Fibroblast of gingiva (primary cell): ENCODE results near the gene BLCAP.

Experiments used
- DNase-seq: peaks from one replicate; pipeline ENCODE4 v3.0.0-alpha.2; 2011; ENCODE audit warnings: low read depth

BLCAP gene

DNA sequence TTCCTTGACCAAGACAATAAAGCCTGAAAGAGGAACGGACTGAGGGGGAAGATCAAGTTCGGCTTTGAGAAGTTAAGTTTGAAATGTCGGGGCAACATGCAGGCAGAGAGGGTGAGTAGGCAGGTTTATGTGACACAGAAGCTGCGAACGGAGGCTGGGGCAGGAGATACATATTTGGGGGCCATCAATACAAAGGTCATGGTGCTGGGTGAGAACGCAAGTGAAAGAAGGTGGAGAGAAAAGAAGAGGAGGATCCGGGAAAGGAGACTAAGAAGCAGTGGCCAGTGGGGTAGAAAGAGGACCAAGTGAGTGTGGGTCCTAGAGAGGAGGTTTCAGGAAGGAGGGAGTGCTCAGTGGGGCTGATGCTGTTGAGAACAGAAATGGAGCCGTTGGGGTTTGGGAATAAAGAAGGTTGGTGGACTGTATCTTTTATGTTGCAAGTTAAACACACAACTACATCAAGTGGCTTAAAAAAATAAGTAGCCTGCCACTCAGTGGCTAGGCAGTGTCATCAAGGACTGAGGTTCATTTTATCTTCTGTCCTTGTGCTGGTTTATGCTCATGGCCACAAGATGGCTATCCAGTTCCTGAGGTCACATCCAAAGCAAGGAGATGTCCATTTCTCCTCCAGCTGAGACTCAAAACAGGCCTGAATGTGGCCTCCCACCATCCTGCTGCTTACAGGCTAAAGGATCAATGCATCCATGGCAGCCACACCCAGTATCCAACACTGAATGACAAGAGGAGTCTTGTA, 1.7 kb upstream of the BLCAP start:
- DNase-seq, result no peak

DNA sequence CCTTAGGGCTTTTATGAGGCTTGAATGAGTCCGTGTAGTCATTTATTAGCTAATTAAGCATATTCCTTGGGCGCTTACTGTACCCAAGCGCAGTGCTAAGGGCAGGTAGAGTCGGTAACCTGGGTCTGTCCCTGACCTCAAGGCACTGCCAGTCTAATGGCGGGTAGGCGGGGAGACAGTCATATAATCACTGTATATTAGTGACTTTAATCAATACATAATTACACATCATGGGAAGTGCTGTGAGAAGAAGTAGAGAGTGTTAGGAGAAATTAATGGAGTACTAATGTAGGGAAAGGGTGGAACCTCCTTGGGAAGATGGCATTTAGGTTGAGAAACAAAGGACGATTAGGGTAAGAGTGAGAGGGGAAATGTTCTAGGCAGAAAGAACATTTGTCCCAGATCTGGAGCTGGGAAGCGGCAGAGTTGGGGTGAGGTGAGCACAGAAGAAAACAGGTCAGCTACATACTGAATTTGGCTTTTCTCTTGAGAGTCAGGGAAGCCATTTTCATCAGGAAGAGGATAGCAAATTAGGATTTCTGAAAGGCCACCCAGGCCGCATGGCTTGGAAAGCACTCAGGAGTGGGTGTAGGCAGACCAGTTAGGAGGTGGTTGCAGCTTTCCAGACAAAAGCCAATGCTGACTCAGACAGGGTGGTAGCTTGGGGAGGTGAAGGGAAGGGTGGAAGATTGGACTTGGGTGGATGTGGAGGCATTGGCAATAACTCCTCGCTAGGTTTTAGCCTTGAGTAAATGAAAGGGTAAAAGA, 954 bp upstream of the BLCAP start:
- DNase-seq, result no peak

DNA sequence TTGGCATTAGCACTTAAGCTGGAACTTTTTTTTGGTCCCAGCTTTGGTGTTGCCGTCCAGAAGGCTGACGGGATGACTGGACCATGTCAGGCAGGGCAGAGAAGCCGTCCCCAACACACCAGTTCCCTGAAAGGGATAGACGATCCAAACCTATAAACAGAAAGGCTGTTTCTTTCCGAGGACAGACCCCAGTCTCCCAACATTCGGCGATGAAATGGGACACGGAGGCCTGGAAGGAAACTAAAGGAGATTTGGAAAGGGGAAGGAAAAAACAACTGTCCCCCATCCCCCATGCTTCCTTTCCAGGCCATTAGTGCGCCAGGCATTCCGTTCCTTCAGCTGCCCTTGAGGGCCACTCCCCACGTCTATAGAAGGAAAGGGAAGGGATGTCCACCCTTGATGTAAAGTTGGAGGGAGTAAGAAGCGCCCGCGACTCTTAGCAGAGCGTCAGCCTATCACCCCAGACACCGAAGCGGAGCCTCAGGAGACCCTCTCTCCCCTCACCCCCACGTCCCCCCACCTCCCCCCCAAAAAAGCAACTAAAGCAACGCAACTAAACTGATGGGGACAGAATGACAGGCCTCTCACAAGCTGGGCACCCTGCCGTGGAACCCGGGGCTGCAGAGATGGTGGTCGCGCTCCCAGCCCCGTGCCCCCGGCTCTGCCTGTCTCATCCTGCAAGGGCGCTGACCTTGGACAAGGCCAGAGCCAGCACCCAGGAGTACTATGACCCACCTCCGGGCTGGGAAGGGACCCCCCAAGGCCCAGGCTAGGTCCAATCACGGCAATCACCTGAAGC, 638 bp downstream of the BLCAP start:
- DNase-seq, result peak; percentile 23

DNA sequence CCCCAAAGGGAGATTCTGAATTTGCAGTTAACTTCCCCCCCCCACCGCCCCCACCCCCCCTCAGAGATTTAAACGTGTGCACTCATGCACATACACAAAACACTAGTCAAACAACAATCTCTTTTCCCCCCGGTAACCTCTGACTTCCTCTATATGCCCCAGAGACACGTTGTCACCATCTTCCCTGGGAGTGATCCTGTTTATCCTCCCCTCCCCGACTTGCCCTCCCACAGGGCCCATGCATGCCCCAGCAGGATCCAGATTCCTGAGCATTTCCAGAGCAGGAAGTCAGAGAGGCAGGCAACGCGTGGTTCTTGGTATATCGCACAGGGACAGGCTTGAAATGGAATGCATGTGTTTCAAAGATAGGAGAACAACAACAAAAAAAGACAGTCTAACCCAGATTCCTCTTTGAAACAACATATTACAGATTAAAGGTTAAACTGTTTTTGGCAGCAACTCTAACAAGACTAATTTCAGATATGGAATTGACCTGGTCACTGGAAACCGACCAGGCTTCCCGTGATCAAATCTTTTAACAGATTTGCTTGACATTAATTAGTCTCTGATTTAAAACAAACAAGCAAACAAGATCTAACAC, 1.3 kb downstream of the BLCAP start:
- DNase-seq, result peak; percentile 58

DNA sequence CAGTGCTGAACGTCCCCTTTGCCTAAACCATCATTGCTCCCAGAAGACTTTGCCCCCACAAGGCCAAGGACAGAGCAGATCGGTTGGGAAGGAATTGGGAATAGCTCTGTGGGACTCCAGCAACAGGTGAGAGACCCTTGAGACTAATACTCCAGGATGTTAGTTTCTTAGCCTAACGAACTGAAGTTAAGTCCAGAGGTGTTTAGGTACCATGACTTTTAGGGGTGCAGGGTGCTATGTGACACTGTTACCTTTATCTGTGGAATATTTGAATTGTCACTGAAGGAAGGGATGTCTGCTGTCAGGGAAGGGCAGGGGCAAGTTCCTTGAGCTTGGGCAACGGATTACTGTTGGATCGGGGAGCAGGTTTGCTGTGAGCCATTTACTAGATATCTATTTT, 1.9 kb downstream of the BLCAP start:
- no peak for DNase-seq

DNA sequence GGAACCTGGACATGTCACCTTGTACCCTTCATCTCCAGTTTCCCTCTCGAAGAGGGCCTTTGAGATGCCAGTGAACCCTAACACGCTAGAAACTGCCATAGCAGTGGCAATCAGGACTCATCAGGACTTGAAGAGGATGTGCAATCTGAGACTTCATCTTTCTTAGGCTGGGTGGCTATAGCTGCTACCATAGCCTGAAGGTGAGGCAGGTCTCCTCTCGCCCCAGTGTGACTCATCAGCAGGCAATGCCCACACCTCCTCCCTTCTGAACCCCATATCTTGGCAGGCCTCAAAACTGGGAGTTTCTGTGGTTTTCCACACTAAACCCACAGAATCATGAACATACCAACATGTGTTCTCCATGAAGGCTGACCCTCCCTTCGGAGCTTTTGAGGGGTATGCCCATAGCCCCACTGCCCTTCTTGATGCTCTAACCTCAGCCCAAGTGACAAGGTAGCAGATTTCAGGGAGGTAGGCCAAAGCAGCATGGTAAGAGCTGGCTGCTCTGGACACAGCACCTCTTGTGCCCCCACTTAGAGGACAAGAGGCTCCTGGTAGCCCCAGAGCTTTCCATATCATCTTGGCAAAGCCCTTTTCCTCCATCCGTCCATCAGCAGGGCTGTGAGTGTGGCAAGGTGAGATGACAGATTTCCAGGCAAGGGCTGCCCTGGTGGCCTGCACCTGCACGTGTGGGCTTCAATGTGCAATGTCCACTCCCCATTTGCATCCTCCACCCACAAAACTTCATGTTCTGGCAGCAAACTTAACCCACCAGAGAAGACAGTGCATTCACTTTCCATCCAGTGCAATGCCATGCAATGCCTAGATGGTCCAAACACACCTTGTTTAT, 2.6 kb downstream of the BLCAP start:
- no peak for DNase-seq

DNA sequence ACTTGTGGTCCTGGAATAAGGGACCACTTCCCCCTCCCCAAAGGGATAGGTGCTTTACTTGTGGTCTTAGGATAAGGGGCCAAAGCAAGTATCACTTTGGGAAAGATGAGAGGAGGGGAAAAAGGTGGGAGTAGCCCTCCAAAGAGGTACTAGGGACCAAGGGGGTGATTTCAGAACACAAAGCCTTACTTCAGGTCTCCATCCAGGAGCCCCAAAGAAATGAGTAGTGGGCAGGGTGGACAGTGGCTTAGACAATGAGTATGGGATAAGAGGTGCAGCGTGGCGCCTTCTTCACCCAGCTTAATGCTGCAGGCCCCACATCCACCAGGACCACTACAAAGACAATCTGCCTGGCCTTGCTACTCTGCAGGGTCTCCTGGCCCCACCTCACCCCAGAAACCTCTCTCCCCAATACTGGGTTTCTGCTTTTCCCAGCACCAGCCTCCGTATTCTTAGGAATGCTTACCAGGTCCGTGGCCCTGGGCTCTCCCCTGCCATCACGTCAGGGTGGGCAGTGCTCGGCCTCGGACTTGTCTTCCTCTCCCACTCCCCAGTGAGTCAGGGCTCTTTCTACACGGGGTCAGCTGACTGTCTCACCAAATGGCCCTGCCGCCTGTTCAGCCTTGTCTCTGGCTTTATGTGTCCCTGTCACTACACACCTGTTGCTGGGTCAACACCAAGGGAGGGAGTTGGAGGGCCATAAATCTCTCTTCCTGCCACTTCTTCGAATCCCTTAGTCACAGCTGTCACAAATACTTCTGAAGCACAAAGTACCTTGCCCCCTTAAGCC, 3.6 kb downstream of the BLCAP start:
- no peak for DNase-seq

DNA sequence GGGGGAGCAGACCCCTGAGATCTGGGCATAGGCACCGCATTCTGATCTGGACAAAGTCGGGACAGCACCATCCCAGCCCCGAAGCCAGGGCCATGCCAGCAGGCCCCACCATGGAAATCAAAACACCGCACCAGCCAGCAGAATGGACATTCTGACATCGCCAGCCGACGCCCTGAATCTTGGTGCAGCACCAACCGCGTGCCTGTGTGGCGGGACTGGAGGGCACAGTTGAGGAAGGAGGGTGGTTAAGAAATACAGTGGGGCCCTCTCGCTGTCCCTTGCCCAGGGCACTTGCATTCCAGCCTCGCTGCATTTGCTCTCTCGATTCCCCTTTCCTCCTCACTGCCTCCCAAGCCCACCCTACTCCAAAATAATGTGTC, 4.7 kb downstream of the BLCAP start:
- no peak for DNase-seq

DNA sequence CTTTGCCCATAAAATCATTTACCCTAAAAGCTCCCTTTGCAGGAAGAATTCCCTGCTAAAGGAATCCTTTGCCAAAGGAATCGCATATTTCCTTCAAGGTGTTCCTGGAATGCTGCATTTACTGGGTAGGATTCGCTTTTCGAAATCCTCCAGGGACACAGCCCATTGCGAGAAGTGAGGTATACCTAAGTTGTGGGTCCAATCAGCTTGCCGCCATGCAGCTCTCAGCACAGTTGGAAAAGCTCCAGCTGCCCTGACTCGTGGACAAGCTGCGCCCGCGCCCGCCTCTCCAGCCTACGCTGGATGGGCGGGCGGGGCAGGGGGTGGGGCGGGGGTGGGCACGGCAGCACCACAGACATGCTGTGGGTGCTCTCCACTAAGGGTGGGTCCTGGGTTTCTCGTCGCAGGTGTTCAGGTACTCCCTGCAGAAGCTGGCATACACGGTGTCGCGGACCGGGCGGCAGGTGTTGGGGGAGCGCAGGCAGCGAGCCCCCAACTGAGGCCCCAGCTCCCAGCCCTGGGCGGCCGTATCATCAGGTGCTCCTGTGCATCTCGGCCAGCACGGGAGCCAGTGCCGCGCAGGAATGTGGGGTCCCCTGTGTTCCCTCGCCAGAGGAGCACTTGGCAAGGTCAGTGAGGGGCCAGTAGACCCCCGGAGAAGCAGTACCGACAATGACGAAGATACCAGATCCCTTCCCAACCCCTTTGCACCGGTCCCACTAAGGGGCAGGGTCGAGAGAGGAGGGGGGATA, 5.2 kb downstream of the BLCAP start:
- no peak for DNase-seq

DNA sequence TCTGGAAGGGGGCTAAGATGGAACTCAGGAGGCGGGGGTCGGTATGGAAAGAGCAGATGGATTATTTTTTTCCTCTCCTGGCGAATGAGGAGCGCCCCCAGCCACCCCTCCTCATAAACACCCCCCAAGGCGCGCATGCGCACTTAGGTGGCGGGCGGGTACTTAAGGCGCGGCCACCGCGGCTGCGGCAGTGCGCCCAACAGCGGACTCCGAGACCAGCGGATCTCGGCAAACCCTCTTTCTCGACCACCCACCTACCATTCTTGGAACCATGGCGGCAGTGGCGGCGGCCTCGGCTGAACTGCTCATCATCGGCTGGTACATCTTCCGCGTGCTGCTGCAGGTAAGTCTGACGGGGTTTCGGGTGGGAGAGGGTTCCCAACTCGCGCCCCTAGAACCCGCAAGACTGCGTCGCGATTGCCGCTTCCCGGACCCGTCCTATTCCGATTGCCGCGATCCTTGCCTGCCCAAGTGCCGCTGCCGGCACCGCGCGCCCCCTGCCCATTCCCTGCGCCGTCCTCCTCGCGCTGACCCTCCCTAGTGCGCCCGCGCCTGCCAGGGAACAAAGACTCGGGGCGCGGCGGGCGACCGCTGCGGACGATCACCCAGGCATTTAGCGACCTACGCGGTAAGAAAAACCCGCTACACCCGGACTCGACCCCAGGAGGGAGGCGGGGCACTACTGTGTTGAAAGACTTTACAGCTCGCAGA, 6.5 kb downstream of the BLCAP start, which contains the start of gene NNAT:
Gene NNAT, plus strand, starts transcription at position 190 of the 711 bp plus-strand sequence. Its CDS starts 82 bp downstream, at position 272.
- no peak for DNase-seq

DNA sequence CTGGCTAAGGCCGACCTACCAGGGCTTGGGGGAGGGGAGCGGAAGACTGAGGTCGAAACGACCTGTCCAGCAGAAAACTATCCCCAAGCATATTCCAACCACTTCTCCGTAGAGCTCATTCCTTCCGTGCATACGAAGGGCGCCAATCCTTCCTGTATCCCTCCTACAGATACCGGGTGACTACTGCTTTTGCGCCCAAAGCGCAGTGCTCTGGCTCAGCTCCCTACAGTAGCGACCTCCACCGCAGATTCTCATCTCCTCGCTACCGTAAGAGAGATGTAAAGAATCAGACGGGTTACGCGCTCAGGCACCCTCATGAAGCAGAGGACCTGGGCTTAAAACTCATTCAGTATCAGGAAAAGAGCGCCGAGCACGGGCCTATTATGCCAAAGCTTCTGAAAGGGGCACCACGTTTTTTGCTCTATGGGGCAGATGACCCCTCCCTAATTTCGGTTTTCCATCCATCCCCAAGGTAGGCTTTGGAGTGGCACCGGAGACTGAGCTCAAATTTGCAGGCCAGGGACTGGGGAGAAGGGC, 7.2 kb downstream of the BLCAP start:
- no peak for DNase-seq

DNA sequence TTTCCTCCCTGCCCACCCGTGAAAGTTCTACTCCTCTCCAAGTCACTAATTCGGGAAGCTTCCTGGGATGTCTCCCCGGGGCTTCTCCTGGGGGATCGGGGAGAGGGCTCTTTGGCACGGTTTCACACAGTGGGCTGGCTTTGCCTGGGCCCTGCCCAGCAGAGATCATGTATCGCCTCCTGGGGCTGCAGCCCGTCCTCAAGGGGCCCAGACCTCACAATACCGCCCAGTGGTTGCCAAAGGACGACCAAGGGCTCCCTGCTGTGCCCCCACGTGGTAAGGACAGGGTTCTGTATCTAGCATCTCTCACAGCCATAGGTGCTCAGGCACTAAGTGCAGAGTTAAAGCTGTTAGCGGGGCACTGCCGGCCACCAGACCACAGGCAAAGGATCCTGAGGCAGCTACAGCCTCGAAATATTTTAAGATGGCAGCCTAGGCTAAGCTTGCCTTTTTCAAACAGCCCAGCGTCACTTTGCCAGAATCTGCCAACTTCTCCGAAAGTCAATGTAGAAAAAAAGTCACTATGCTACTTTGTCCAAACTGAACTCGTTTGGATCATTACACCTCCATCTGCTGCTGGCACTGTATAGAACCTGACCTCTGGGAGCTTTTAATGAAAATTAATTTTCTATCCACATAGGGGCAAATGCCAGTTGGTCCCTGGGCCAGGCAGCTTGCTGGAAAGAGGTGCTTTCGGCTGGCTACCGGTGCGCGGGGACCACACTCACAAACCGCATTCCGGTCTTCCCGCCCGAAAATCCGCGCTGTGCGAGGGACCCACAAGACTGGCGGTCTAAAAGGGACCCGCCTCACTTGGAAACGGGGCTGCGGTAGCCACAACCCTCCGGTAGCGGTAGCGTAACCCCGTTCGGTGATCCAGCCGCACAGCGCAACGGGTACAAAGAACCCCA, 7.9 kb downstream of the BLCAP start:
- DNase-seq, result no peak

DNA sequence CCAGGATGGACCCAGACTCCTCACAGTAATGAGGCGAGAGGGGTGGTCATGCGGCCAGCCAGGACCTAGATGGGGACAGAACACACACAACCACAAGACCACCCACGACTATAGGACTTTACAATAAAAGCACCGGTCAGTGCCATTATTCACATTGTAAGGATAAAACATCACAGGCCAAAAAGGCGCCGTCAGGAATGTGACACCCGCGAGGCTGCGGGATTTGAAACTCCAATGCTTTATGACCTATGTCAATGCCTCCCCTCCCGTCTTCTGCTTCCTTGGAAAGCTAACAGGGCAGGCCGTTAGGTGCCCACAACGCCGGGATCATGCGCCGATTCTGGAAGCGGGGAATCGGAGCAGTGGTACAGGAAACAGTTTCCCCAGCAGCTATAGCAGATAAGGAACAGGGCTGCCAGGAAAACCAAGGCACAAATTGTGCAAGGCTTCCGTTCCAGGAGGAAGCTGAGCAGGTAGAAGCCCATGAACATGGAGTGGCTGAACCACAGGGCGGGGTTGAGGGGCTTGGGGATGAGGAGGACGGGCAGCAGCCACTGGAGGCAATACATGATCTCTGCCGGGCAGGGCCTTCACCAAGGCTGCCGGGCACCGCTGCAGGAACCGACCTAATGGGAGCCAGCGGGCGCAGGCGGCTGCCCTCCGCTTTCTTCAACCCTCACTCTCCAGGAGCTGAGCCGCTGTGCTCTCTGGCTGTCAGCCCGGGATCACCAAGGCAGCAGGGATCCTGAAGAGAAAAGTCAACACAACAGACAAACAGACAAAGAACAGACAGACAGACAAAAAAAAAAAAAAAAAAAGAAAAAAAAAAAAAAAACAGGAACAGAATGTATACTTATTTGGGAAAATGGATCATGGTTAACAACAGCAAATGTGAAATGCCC, 8.8 kb downstream of the BLCAP start:
- no peak for DNase-seq

DNA sequence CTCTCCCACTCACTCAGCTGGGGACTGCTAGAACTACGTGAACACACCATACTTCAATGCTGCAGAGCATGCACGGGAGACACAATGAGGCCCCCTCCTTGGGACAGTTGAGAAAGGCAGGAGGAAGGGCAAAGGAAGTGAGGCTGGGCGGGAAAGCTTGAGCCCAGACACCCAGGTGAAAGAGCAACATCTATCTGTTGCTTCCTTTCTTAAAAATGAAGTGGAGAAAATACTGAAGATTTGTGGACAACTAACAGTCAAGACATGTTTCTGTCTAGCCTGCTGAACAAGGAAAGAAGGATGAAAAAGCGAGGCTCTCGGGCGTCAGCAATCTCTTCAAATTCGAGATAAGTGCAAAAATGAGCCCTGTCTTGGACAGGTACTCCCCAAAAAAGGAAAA, 9.6 kb downstream of the BLCAP start:
- no peak for DNase-seq

DNA sequence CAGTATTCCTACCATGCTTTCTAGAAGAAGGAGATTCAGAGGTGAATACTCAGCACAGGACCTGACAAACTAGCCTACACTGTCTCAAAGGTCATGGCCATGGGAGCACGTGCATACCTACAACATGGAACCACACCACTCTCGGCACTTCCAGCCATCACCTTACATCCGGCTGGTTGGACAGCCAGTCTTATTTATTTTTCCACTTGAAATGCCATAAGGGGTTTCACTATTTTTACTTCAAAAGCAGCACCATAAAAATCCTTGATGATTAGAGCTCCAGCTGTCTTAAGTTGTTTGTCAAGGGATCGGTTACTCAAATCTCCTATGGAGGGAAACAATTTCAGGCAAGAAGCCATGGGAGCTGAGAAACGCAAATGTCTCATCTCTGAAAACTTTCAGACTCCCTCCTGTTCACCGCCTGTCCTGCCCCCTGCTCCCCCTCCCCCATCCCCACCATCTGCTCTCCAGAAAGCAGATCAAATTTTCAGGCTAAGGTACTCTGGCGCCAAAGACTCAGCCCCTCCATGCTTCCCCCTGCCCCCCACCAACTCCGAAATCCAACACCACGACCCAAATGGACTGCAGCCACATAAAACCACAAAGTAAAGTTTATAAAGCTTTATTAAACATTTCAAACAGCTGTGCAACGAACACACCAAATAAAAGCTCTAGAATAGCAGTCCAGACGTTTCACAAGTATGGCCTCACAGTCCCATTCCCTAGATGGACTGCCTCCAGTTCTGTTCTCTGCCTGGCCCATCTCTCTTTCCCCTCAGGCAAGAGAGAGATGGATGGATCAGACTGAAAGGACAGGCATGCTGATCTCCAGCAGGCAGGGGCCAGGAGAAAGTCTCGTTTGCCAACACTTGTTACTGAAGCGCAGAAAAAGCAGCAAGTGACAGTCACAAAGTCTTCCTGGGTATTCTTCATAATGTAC, 10.6 kb downstream of the BLCAP start:
- peak; percentile 80 for DNase-seq

DNA sequence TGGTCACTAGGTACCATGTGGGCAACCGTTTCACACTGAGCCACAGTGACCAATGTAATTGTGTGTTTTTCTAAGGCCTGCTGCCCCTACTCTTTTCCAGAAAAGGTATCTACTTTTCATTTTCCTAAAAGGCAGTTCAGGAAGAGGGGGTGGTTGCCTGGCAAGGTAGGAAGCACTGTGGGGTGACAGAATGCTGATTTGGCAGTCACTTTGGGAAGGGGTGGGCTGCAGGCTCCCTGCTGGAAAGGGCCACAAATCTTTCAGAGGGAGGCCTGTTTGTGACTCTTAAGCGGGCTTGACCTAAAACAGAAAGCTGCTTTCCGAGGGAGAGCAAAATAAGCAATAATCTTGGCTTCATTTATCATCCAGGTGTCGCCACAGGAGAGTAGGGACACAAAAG, 11.8 kb downstream of the BLCAP start:
- DNase-seq, result no peak
